Mucosa of rectum (tissue), 2 donors: ENCODE measurements around the gene SRCAP.

Source experiments
- H3K27ac ChIP-seq, 2 donors: one replicate each; pipeline ENCODE4 v1.7.0; 2013; ENCODE audit warnings: inconsistent platforms in 2 of 2, low read depth in 2 of 2, low read length in 2 of 2
- H3K27me3 ChIP-seq, 2 donors: one replicate each; pipeline ENCODE4 v1.7.0; 2013; ENCODE audit warnings: low read length in 2 of 2; ENCODE audit not compliant: control insufficient read depth in 2 of 2, insufficient read depth in 2 of 2
- H3K36me3 ChIP-seq, 2 donors: one replicate each; pipeline ENCODE4 v1.7.0; 2013; ENCODE audit warnings: low read length in 2 of 2; ENCODE audit not compliant: control insufficient read depth in 2 of 2, insufficient read depth in 2 of 2
- H3K4me1 ChIP-seq, 2 donors: one replicate each; pipeline ENCODE4 v1.7.0; 2013; ENCODE audit warnings: low read length in 2 of 2, mild to moderate bottlenecking in 1 of 2; ENCODE audit not compliant: control insufficient read depth in 2 of 2, insufficient read depth in 2 of 2
- H3K4me3 ChIP-seq, 2 donors: one replicate each; pipeline ENCODE4 v1.7.0; 2013; ENCODE audit warnings: low read length in 2 of 2
- H3K9ac ChIP-seq, 2 donors: one replicate each; pipeline ENCODE4 v1.7.0; 2013; ENCODE audit warnings: low read length in 2 of 2, low read depth in 1 of 2, mild to moderate bottlenecking in 1 of 2
- H3K9me3 ChIP-seq, 2 donors: one replicate each; pipeline ENCODE4 v1.7.0; 2013; ENCODE audit warnings: low read length in 2 of 2; ENCODE audit not compliant: control insufficient read depth in 2 of 2
- donor health status: healthy.
- donor health status: Normal muscosa, but diverticular disease.

Gene SRCAP

DNA sequence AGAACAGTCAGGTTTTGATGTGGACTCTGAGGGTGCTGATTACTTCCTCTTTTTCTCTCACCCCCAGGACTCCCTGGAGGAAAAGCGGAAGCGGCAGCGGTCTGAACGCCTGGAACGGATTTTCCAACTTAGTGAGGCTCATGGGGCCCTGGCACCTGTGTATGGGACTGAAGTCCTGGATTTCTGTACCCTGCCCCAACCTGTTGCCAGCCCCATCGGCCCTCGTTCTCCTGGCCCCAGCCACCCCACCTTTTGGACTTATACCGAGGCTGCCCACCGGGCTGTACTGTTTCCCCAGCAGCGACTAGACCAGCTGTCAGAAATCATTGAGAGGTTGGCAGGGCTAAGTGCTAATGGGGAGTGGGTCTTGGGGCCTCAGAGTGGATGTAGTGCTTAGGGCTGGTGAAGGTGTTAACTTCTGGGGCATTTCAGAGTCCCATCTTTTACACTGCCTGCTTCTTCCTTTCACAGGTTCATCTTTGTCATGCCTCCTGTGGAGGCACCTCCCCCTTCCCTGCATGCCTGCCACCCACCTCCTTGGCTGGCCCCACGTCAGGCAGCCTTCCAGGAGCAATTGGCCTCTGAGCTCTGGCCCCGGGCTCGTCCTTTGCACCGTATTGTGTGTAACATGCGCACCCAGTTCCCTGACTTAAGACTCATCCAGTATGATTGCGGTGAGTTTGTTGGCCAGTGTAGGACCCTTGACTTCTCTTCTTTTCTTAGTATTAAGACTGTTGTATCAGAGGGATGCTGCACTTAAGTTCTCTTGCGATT is 30.1 kb downstream of the SRCAP start:
- Histone ChIP-seq H3K36me3 (peaks cover 50 to 56% of the 10 kb centered on the region in 2 donors), H3K9ac (peak overlapping the region in 1 of 2 donors; percentile 32), H3K9me3 (no peaks in the 10 kb centered on the region), H3K4me3 (no peak overlapping the region), H3K27me3 (no peaks in the 10 kb centered on the region), H3K27ac (peak overlapping the region; percentile 8 to 16), H3K4me1 (peaks cover 25 to 27% of the 10 kb centered on the region in 2 donors)

DNA sequence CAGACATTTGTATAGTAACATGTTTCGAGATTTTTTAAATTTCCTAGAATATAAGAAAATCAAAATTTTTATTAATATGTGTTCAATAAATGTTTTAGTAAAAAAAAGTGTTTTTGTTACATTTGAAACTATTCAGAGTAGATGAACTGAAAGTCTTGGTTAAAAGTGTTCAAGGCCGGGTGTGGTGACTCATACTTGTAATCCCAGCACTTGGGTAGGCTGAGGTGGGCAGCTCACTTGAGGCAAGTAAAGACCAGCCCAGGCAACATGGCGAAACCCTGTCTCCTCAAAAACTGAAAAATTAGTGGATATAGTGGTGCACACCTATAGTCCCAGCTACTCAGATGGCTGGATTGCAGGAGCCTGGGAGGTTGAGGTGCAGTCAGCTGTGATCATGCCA is 32.4 kb downstream of the SRCAP start:
- Histone ChIP-seq H3K9ac (no peak overlapping the region), H3K4me3 (no peak overlapping the region), H3K9me3 (no peaks in the 10 kb centered on the region), H3K36me3 (peaks cover 49 to 58% of the 10 kb centered on the region in 2 donors), H3K4me1 (peaks cover 6 to 7% of the 10 kb centered on the region in 2 donors), H3K27me3 (no peaks in the 10 kb centered on the region), H3K27ac (no peak overlapping the region)

DNA sequence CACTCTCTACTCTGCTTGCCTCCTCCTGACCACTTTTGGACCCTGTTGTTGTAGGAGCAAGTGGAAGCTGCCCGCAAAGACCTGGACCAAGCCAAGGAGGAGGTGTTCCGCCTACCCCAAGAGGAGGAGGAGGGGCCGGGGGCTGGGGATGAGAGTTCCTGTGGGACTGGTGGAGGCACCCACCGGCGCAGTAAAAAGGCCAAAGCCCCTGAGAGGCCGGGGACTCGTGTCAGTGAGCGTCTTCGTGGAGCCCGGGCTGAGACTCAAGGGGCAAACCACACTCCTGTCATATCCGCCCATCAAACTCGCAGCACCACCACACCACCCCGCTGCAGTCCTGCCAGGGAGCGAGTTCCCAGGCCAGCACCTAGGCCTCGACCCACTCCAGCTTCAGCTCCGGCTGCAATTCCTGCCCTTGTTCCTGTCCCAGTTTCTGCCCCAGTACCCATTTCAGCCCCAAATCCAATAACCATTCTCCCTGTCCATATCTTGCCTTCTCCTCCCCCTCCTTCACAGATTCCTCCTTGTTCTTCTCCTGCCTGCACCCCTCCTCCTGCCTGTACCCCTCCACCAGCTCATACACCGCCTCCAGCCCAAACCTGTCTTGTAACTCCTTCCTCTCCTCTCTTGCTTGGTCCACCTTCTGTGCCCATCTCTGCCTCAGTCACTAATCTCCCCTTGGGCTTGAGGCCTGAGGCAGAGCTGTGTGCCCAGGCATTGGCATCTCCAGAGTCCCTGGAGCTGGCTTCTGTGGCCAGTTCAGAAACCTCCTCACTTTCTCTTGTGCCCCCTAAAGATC is 38.2 kb downstream of the SRCAP start:
- Histone ChIP-seq H3K9ac (no peak overlapping the region), H3K9me3 (no peaks in the 10 kb centered on the region), H3K4me1 (peaks cover 12 to 27% of the 10 kb centered on the region in 2 donors), H3K27ac (no peak overlapping the region), H3K4me3 (no peak overlapping the region), H3K36me3 (peaks cover 61 to 64% of the 10 kb centered on the region in 2 donors), H3K27me3 (no peaks in the 10 kb centered on the region)

DNA sequence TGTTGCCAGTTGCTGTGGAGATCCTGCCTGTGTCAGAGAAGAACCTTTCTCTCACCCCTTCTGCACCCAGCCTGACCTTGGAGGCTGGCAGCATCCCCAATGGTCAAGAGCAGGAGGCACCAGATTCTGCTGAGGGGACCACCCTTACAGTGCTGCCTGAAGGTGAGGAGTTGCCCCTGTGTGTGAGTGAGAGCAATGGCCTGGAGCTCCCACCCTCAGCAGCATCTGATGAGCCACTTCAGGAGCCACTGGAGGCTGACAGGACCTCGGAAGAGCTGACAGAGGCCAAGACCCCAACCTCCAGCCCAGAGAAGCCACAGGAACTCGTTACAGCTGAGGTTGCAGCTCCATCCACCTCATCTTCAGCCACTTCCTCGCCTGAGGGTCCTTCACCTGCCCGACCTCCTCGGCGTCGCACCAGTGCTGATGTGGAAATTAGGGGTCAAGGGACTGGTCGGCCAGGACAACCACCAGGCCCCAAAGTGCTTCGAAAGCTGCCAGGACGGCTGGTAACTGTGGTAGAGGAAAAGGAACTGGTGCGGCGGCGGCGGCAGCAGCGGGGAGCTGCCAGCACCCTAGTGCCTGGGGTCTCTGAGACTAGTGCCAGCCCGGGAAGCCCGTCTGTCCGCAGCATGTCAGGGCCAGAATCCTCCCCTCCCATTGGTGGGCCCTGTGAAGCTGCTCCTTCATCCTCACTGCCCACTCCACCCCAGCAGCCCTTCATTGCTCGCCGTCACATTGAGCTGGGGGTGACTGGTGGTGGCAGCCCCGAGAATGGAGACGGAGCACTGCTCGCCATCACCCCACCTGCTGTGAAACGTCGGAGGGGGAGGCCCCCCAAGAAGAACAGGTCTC is 39.0 kb downstream of the SRCAP start:
- Histone ChIP-seq H3K36me3 (peaks cover 58 to 60% of the 10 kb centered on the region in 2 donors), H3K9ac (no peak overlapping the region), H3K27me3 (no peaks in the 10 kb centered on the region), H3K4me3 (no peak overlapping the region), H3K4me1 (peaks cover 12 to 29% of the 10 kb centered on the region in 2 donors), H3K9me3 (no peaks in the 10 kb centered on the region), H3K27ac (no peak overlapping the region)

DNA sequence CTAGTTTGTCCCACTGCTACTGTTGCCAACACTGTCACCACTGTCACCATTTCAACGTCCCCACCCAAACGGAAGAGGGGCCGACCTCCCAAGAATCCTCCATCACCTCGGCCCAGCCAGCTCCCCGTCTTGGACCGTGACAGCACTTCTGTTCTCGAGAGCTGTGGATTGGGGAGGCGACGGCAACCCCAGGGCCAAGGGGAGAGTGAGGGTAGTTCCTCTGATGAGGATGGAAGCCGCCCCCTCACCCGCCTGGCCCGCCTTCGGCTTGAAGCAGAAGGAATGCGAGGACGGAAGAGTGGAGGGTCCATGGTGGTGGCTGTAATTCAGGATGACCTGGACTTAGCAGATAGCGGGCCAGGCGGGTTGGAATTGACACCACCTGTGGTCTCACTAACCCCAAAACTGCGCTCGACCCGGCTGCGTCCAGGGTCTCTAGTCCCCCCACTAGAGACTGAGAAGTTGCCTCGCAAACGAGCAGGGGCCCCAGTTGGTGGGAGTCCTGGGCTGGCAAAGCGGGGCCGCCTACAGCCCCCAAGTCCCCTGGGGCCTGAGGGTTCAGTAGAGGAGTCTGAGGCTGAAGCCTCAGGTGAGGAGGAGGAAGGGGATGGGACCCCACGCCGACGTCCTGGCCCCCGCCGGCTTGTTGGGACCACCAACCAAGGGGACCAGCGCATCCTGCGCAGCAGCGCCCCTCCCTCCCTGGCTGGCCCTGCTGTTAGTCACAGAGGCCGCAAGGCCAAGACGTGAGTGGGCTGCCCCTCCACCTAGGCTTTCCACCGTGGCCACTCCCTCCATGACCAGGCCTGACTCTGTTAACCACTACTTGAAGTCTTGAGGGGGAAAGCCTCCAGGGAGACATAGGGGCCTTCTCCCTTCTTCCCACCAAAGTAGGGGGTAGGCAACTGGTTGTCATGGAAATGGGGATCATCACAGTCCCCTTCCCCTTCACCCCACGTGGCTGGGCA is 40.3 kb downstream of the SRCAP start:
- Histone ChIP-seq H3K9me3 (no peaks in the 10 kb centered on the region), H3K4me3 (no peak overlapping the region), H3K4me1 (peaks cover 12 to 29% of the 10 kb centered on the region in 2 donors), H3K27me3 (no peaks in the 10 kb centered on the region), H3K27ac (peak overlapping the region; percentile 77 to 84), H3K36me3 (peaks cover 47 to 53% of the 10 kb centered on the region in 2 donors), H3K9ac (peak overlapping the region in 1 of 2 donors; percentile 22)

DNA sequence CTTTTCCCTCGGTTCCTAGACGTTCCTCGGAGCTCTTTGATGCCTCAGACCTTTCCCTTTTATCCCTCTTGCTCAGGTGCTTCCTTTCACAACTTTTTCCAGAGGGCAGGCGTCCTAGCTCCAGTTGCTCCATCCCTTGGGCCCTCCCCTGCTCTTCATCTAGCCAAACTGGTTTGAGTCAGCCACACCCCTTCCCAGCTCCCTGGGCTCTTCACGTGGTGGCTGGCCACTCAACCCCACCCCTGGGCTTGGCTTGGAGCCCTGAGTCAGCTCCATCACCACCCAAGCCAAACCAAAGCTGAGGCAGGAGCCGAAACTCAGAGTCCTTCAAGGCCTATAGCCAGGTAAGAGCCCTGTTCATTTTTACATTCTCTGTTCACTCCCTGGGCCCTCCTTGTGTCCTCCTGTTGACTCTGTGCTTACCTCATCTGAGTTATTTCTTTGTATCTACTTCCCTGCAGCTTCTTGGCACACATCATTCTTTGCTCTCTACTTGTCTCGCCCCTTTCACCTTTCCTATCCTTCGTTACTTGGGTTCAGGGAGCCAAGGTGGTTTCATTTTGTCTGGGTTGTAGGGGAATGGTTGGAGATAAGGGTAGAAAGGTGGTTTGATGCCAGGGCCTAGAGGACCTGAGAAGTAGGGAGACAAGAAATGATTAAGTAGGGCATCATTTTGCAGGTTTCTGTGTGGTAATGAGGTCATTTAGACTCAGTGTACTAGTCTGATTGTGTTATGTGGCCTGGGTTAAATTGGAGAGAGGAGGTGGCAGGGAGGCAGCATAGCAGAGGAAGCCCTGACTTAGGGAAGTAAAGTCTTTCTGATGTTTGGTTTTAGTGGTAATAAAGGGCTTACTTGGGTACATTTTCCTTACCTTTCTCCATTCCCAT is 41.6 kb downstream of the SRCAP start:
- Histone ChIP-seq H3K27me3 (no peaks in the 10 kb centered on the region), H3K4me3 (peak overlapping the region in 1 of 2 donors; percentile 16)

DNA sequence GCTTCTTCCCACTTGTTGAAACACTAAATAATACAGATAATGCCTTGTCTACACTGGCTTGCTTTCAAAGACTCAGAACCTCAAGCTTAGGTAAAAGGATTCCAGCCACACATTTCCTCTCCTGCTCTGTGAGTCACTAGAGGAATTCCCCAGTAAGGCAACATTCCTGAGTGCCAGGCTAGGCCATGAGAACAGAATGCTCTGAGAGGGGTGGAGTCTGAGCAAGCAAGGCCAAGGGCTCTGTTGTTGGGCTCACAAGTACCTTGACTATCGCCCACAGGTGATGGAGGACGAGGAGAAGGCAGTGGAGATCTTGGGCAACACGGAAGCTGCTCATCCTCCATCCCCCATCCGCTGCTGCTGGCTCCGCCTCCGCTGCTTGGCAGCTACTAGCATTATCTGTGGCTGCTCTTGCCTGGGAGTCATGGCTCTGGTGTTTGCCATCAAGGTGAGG is 42.5 kb downstream of the SRCAP start:
- Histone ChIP-seq H3K27me3 (no peaks in the 10 kb centered on the region), H3K4me1 (peaks cover 17 to 35% of the 10 kb centered on the region in 2 donors), H3K4me3 (peak overlapping the region in 1 of 2 donors; percentile 8), H3K36me3 (peaks cover 37 to 39% of the 10 kb centered on the region in 2 donors), H3K9ac (peak overlapping the region in 1 of 2 donors; percentile 22), H3K9me3 (no peaks in the 10 kb centered on the region), H3K27ac (peak overlapping the region; percentile 77 to 84)

More for the DNA sequence above, 41.6 kb downstream of the SRCAP start:
- H3K9ac ChIP-seq, result peak overlapping the region; percentile 14 to 22
- no peaks in the 10 kb centered on the region for H3K9me3 ChIP-seq
- peak overlapping the region; percentile 77 to 84 for H3K27ac ChIP-seq
- peaks cover 46 to 48% of the 10 kb centered on the region in 2 donors for H3K36me3 ChIP-seq
- peaks cover 15 to 34% of the 10 kb centered on the region in 2 donors for H3K4me1 ChIP-seq

DNA sequence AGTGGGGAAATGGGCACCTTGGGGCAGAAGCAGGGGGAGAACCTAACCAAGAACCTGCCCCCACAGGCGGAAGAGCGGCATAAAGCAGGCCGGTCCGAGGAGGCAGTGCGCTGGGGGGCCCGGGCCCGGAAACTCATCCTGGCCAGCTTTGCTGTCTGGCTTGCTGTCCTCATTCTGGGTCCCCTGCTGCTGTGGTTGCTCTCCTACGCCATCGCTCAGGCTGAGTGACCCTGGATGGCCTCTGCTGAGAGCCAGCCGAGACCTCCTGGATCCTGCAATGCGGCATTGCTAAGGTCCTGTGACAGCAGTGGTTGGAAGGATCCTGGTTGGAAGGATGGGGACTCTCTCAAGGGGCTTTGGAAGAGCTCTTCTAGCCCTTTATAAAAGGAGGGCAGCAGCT is 44.7 kb downstream of the SRCAP start:
- Histone ChIP-seq H3K4me3 (no peak overlapping the region), H3K9ac (no peak overlapping the region), H3K36me3 (peaks cover 16 to 17% of the 10 kb centered on the region in 2 donors), H3K27ac (no peak overlapping the region), H3K27me3 (no peaks in the 10 kb centered on the region), H3K4me1 (peaks cover 28 to 49% of the 10 kb centered on the region in 2 donors), H3K9me3 (no peaks in the 10 kb centered on the region)
